NCI-H526 (cell line): Measurements from ENCODE around the gene DOK3.
A peak's percentile ranks its signal among the peaks of the same experiment; 100 is the strongest.

Experiments used
- DNase-seq, 2 experiments: peaks; one replicate each; lab custom pipeline; 2025; lab: John Stamatoyannopoulos, UW

Gene DOK3

GRCh38 chr5:177512736-177513380 lies 3.2 kb upstream of the DOK3 start:
- no peak for DNase-seq

DNA sequence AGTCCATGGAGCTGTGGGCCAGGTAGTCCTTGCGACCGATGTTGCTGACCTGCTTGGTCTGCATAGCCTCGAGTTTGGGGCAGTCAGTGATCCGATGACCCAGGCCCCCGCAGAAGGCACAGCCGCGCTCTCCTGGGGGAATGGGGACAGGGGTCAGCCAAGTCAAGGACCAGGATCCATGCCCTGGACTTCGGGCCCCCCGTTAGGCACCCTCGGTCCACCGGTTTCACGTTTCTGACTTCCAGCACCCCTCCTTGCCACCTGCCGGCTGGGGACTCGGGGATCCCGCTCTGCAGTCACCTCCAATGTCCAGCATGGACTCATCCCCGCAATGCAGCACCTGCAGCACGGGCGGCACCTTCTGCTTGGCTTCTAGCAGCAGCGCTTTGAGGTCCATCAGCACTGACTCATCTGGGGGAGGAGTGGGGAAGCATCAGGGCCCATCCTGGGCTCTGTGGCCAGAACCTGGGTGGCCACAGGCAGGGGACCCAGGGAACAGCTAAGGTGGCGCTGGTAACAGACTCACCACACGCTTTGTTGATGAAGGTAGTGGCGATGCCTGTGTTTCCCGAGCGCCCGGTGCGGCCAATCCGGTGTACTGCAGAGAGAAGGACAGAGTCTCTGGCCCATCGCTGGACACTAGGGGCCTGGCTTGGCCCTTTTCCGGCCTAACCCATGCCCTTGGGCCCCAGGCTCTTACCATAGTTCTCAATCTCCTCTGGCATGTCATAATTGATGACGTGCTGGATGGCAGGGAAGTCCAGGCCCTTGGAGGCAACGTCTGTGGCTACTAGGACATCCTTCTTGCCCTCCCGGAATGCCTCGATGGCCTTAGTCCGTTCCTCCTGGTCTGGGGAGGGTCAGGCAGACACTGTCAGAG lies 2.4 kb upstream of the DOK3 start:
- no peak for DNase-seq

DNA sequence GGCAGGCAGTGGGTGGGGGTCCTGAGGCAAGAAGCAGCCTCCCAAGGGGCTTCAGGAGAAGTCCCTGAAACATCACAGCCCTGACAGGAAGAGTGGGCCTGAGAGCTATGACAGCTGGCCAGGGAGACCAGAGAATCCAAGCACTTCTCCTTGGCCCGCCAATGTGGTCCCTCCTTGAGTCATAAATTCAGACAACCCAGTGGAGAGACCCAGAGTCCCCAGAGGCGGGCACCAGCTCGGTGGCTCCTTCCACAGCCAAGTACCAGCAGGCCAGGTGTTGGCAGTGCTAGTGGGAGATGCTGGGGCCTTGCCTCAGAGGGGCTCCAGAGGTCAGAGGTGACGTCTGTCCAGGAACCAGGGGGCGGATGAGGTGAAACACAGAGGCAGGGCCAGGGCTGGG lies 1.6 kb upstream of the DOK3 start:
- no peak for DNase-seq

DNA sequence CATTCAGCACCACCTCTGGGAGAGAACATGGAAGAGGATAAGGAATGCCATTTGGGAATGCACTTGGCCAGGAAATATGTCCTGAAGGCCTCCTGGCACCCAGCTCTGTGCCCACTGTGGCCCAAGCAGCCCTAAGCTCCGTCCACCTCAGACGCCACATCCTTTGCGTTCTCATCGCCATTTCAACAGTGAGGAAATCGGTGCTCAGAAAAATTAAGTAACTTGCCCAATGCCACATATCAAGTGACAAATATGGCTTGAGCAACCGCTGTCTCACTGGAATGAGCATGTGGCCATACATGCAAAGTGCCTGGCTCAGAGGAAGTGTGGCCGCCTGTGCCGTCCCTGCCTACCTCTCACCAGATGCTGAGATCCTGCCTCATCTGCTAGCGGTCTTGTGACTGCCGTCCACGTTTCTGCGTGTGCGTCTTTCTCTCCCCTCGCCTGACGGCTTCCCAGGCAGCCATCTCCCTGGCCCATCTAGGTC lies 984 bp upstream of the DOK3 start:
- DNase-seq: peak in 1 of 2 experiments; percentile 20

GRCh38 chr5:177509991-177510566 lies 453 bp upstream of the DOK3 start:
- DNase-seq: peak in 1 of 2 experiments; percentile 30

DNA sequence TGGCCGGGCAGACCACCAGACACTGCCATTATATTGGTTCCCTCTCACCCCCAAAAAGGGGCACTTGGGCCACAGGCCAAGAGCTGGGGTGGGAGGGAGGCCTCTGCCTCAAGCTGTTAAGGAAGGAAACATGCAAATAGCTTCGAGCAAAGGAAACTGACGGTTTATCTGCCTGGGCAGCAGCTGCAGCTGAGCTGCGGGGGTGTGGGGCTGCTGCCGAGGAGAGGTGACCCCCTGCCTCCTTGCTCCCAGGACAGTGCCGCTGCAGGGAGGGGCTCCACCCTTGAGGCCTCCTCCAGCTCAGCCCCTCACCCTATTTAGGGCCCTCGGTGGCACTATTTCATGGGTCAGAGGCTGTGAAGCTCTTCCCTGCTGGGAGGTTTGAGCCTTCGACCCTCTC lies 789 bp downstream of the DOK3 start:
- DNase-seq: peak; percentile 59 to 69

- DNase-seq: no peak
Observed at GRCh38 chr5:177508221-177508611, 1.4 kb downstream of the DOK3 start.

GRCh38 chr5:177507596-177508220 lies 1.9 kb downstream of the DOK3 start:
- DNase-seq: no peak

GRCh38 chr5:177507165-177507564 lies 2.5 kb downstream of the DOK3 start:
- peak in 1 of 2 experiments; percentile 12 for DNase-seq

DNA sequence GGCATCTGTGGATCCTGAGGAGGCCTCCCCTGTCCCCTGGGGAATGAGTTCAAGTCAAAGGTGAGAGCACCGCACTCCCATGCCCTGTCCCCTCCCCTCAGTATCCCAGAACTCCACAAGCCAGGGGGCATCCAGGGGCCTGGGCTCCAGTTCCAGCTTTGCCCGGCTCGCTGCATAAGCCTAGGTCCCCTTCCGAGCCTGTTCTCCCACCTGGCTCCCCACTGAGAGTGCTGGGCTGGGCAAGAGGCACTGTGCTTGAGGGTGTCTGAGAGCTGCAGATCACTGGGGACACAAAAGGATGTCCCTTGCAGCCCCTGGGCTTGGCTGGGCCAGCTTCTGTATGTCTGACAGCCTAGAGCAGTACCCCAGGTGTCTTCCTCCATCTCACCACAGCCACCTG lies 4.6 kb downstream of the DOK3 start:
- no peak for DNase-seq

DNA sequence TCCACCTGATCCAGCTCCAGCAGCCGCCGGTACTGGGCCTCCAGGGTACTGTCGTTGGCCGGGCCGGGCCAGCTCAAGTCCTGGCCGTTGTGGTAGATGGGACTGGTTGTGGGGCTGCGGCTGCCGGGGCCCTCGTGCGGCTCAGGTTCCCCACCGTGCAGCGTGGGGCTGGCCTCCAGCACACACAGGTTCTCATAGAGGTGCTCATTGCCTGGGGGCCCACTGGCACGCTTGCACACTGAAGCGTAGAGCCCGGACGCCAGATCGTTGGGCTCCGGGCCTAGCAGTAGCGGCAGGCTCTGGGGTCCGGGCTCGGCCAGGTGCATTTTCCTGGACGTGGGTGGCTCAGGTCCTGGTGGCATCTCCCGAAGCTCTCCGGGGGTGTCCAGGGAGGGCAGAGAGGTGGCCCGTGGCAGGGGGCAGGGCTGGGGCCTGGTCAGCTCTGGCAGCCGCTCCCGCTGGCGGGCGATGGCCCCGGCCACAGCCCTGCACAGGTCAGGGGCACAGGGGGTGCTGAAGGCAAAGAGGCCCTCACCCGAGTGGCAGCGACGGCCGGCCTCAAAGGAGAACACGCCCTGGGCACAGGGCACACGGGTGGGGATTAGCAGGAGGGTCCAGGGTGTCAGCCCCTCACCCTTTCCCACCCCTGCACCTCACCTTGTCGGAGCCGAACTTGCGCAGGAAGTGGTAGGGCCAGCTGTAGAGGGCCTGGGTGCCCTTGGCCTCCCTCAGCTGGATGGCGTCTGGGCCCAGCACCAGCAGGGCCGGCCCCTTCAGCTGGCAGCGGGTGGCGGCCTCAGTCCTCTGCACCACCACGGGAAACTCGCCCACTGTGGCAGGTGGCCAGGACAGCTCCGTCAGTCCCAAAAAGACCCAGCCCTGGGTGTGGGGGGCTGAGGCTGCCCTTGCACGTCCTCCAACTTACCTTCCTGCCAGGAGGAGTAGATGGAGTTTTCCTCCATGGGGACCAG lies 5.3 kb downstream of the DOK3 start:
- DNase-seq: no peak

- DNase-seq: no peak
Observed at GRCh38 chr5:177503351-177504085, 6.1 kb downstream of the DOK3 start.

GRCh38 chr5:177502886-177503285 lies 6.7 kb downstream of the DOK3 start:
- DNase-seq: no peak

- no peak for DNase-seq
Observed at GRCh38 chr5:177501874-177502678, 7.5 kb downstream of the DOK3 start.

GRCh38 chr5:177500685-177501522 lies 8.7 kb downstream of the DOK3 start:
- peak; percentile 43 to 87 for DNase-seq

- DNase-seq: no peak
Observed at GRCh38 chr5:177499842-177500241, 9.8 kb downstream of the DOK3 start.

- peak in 1 of 2 experiments; percentile 29 for DNase-seq
Observed at GRCh38 chr5:177498013-177498787, 11.4 kb downstream of the DOK3 start.
